ENCODE measurements around the gene SLC27A5.
"Not testable (repeated sequence)": the region's sequence is repeated elsewhere in the genome, so short reads cannot be mapped to it uniquely, and the experiment has no call there.

Gene SLC27A5

DNA sequence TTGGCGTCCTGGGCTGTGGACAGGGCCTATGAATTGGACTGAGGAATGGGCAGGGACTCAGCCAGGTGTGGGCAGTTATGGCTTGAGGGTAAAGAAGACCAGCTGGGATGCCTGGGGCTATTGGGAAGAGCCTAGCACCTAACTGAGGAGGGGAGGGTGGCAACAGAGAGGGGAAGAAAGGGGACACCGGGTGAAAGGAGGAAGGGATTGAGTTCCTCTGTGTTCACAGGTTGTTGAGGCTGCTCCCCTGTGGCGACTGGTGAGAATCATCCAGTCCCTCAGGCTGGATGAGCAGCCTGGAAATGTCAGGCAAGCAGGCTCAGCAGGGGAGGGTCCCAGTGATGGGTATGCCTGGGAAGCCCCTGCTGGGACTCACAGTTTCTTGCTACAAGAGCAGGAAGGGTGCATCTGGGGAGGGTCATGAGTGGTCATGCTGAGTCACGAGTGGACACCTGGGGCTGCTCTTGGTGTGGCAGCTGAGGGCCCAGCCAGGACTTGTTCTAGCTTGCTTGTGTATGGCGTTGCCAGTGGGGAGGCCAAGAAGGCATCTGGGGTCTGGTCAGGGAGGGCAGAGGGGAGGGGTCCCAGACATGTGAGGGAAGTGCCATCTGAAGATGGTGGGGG is 43.5 kb downstream of the SLC27A5 start:
- no peak for FAIRE-seq
- no peak for DNase-seq (ENCODE audit: insufficient read length, low spot score)
- TF ChIP-seq POLR2A (IDR thresholded peaks at IDR 0.05; ENCODE audit: low read depth, low read length): no peak

DNA sequence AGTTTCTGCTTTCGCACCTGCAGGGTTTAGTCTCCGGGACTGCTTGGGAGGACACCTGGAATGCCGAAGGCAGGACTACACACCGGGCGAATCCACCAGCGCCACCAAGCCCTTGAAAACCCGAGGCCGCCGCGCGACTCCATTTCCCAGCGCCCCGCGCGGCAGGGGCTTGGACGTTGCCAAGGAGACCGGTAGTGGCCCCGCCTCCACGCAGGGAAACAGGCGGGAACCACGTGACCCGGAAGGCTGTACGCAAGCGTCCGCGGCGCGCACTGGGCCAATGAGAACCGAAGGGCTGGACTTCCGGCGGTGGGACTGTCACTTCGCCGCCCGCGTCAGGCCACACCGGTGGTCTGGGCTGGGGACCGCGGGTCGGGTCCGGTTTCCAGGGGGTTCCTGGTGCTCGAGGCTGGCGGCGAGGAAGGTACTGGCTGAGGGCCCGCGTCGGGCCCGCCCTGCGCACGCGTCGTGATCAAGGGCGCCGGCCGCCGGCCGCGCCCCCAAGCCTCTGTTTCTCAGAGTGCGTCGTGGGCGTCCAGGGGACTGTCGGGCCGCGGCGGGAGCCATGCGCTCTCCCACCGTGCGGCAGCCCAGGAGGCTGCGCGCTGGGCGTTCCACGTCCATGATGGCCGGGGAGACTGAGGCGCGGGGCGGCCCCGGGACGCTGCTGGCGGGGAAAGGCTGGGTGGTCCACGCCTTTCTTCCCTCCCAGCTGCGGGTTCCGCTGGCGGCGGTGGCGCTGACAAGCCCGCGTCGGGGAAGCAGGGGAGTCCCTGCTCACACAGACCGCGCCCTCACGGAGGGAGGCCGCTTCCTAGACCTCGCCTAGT is 44.8 kb downstream of the SLC27A5 start, which contains the start of gene ZNF324:
TSS of gene ZNF324 (plus strand) at position 321 of the 830 bp plus-strand sequence. CDS start 2,106 bp downstream, outside the sequence.
- TF ChIP-seq POLR2A (IDR thresholded peaks at IDR 0.05; ENCODE audit: low read depth, low read length): peak; percentile 87
- FAIRE-seq (no peak), DNase-seq (ENCODE audit: insufficient read length, low spot score) (peak; percentile 99)

GRCh38 chr19:58466089-58466759 is 45.6 kb downstream of the SLC27A5 start:
- FAIRE-seq (no peak), DNase-seq (ENCODE audit: insufficient read length, low spot score) (peak; percentile 52)
- TF ChIP-seq POLR2A (IDR thresholded peaks at IDR 0.05; ENCODE audit: low read depth, low read length): no peak

DNA sequence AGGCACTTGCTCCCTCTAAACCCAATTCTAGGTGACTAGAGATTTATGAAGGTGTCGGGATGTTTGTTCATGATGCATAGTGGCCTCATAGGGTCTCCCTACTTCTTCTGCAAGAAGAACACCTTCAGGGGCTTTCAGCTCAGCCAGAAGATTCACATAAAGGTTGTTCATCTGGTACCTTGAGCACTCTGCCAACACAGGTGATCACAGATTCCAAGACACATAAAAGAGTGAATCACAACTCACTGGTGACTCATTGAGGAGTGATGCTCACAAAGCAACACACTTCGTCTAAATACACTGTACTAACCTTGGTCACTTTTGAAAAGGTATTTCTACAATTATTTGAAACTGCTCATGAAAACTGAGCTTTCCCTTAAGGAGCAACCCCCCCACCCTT is 51.8 kb downstream of the SLC27A5 start:
- TF ChIP-seq POLR2A (IDR thresholded peaks at IDR 0.05; ENCODE audit: low read depth, low read length): no peak
- FAIRE-seq (no peak), DNase-seq (ENCODE audit: insufficient read length, low spot score) (peak; percentile 44)

DNA sequence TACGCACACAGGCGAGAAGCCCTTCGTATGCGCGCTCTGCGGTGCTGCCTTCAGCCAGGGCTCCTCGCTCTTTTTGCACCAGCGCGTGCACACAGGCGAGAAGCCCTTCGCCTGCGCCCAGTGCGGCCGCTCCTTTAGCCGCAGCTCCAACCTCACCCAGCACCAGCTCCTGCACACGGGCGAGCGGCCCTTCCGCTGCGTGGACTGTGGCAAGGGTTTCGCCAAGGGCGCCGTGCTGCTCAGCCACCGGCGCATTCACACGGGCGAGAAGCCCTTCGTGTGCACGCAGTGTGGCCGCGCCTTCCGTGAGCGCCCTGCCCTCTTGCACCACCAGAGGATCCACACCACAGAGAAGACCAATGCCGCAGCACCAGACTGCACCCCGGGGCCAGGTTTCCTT is 55.7 kb downstream of the SLC27A5 start:
- TF ChIP-seq POLR2A (IDR thresholded peaks at IDR 0.05; ENCODE audit: low read depth, low read length): no peak
- FAIRE-seq: no peak

GRCh38 chr19:58455306-58455705 is 56.5 kb downstream of the SLC27A5 start:
- FAIRE-seq (no peak), DNase-seq (ENCODE audit: insufficient read length, low spot score) (no peak)
- no peak for TF ChIP-seq POLR2A (IDR thresholded peaks at IDR 0.05; ENCODE audit: low read depth, low read length)

More for the DNA sequence above, 55.7 kb downstream of the SLC27A5 start:
- DNase-seq (ENCODE audit: insufficient read length, low spot score): no peak

- DNase-seq (ENCODE audit: insufficient read length, low spot score): no peak
- TF ChIP-seq POLR2A (IDR thresholded peaks at IDR 0.05; ENCODE audit: low read depth, low read length): no peak
- FAIRE-seq: no peak
Measured at GRCh38 chr19:58453743-58454142, 58.0 kb downstream of the SLC27A5 start.

- FAIRE-seq (no peak), DNase-seq (ENCODE audit: insufficient read length, low spot score) (peak; percentile 98)
- TF ChIP-seq POLR2A (IDR thresholded peaks at IDR 0.05; ENCODE audit: low read depth, low read length): peak; percentile 83
Measured at GRCh38 chr19:58451358-58452101, 60.3 kb downstream of the SLC27A5 start, which contains the start of gene ZNF324B. ZNF324B (plus strand) TSS chr19:58451622; CDS start chr19:58453702, 2,080 bp downstream.

- DNase-seq (ENCODE audit: insufficient read length, low spot score) (peak; percentile 40), FAIRE-seq (no peak)
- no peak for TF ChIP-seq POLR2A (IDR thresholded peaks at IDR 0.05; ENCODE audit: low read depth, low read length)
Measured at GRCh38 chr19:58450856-58451357, 60.9 kb downstream of the SLC27A5 start.

GRCh38 chr19:58449980-58450379 is 61.8 kb downstream of the SLC27A5 start:
- DNase-seq (ENCODE audit: insufficient read length, low spot score); FAIRE-seq: not testable (repeated sequence)

DNA sequence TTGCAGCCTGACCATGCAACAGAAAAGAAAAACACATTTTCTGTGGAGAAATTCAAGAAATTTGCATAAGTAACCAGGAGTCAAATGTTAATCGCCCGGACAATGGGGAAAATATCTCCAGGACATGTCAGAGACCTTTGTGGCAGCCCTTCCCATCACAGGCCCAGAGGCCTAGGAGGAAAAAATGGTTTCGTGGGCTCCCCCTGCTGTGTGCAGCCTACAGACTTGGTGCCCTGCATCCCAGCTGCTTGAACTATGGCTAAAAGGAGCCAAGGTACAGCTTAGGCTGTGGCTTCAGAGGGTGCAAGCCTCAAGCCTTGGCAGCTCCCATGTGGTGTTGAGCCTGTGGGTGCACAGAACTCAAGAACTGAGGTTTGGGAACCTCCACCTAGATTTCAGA is 62.9 kb downstream of the SLC27A5 start:
- not testable (repeated sequence) for DNase-seq (ENCODE audit: insufficient read length, low spot score); FAIRE-seq

All from H54 (cell line).